Adipocyte (in vitro differentiated cells): ENCODE results near the gene ZBTB49.
"Not testable (repeated sequence)": the region's sequence is repeated elsewhere in the genome, so short reads cannot be mapped to it uniquely, and the experiment has no call there.

Experiments
- DNase-seq: peaks from one replicate; pipeline ENCODE4 v3.0.0-alpha.2; 2015; ENCODE audit warnings: low read depth
- H3K27me3 ChIP-seq: replicated peaks from 2 replicates; pipeline ENCODE4 v1.7.0; 2013; ENCODE audit warnings: mild to moderate bottlenecking, low read length, moderate library complexity; ENCODE audit not compliant: control insufficient read depth, insufficient read depth
- H3K36me3 ChIP-seq: 2 replicates; pipeline ENCODE4 v1.7.0; 2013; ENCODE audit warnings: low read length, mild to moderate bottlenecking, moderate library complexity; ENCODE audit not compliant: control insufficient read depth, insufficient read depth, severe bottlenecking
- H3K4me1 ChIP-seq: 2 replicates; pipeline ENCODE4 v1.7.0; 2013; ENCODE audit warnings: mild to moderate bottlenecking, low read length, moderate library complexity; ENCODE audit not compliant: control insufficient read depth, insufficient read depth
- H3K4me3 ChIP-seq: 2 replicates; pipeline ENCODE4 v1.7.0; 2013; ENCODE audit warnings: mild to moderate bottlenecking, low read length, moderate library complexity
- H3K9ac ChIP-seq: 2 replicates; pipeline ENCODE4 v1.7.0; 2013; ENCODE audit warnings: mild to moderate bottlenecking, low read length, moderate library complexity
- H3K9me3 ChIP-seq: 2 replicates; pipeline ENCODE4 v1.7.0; 2013; ENCODE audit warnings: mild to moderate bottlenecking, low read length, moderate library complexity; ENCODE audit not compliant: control insufficient read depth

Gene ZBTB49

GRCh38 chr4:4257705-4258104 lies 32.3 kb upstream of the ZBTB49 start:
- peaks cover 37% of the 10 kb centered on the region for H3K27me3 ChIP-seq
- not testable (repeated sequence) for DNase-seq, H3K9ac ChIP-seq, H3K9me3 ChIP-seq, H3K36me3 ChIP-seq, H3K4me1 ChIP-seq, H3K4me3 ChIP-seq

DNA sequence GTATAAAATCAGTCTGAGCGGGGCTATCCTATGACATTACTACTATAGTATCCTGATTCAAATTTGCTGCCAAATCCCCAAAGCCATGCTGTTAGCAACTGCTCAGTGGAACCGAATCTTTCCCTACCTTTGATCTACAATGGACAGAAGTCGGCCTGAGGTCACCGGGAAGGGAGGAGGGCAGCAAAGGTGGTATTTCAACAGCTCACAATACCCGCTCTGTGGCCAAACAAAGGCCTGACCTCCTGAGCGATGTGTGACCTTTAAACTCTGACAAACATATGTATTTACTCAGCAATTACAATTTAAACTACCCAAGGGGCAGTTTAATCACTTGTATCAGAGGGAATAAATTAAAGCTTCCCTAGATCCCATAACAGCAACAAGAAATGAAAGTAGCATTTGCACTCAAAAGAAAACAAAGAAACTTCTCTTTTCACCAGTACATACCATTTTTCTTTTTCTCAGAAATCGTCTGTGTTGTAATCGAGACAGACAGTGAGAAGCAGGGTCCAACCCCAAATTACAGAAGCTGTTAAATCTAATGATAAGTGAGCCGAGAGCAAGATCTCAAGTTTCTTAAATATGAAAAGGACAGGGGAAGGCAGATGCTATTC lies 30.5 kb upstream of the ZBTB49 start:
- H3K27me3 ChIP-seq, result peaks cover 30% of the 10 kb centered on the region
- peak overlapping the region; percentile 33 for H3K4me3 ChIP-seq
- DNase-seq, result peak; percentile 17
- peaks cover 7% of the 10 kb centered on the region for H3K4me1 ChIP-seq
- H3K9ac ChIP-seq, result peak overlapping the region; percentile 24
- no peaks in the 10 kb centered on the region for H3K36me3 ChIP-seq
- no peaks in the 10 kb centered on the region for H3K9me3 ChIP-seq

DNA sequence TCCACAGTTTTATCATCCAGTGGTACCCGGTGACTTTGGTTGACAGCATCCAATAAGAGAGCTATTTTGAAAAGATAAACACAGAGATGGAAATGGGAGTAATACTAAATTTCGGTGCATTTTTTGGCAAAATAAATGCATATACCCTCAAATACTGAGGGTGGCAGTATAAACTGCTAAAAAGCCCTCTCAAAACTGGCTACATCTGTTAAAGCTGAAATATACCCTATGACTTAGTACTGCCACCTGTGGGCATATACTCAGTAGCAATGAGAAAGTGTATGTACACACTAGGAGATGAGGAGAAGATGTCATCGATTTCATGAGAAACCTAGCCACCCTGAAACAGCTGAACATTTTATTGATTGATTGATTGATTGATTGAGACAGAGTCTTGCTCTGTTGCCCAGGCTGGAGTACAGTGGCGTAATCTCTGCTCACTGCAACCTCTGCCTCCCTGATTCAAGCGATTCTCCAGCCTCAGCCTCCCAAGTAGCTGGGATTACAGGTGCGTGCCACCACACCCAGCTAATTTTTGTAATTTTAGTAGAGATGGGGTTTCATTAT lies 29.8 kb upstream of the ZBTB49 start:
- Histone ChIP-seq H3K27me3 (peaks cover 24% of the 10 kb centered on the region), H3K4me3 (peak overlapping the region; percentile 33), H3K36me3 (no peaks in the 10 kb centered on the region), H3K9ac (peak overlapping the region; percentile 24), H3K9me3 (no peaks in the 10 kb centered on the region), H3K4me1 (peaks cover 7% of the 10 kb centered on the region)
- peak; percentile 72 for DNase-seq

DNA sequence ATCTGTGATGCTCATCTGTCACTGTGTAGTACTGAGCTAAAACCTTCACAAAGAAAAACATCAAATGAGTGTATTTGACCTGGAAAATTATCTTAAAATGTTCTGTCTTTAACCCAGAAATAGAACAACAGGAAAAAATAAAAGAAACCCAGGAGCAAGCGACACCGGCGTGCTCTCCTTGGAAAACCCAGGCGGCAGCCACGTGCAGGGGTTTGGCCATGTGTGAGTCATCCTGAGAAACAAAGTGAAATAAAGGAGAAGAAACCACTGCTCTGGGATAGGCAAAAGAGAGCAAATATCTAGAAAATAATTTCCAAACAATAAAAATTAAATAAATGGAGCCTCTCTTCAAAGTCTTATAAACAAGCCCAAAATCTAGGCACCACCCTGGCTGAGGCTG lies 22.1 kb upstream of the ZBTB49 start:
- Histone ChIP-seq H3K27me3 (no peaks in the 10 kb centered on the region), H3K9ac (no peak overlapping the region), H3K36me3 (peaks cover 54% of the 10 kb centered on the region), H3K9me3 (no peaks in the 10 kb centered on the region), H3K4me1 (no peaks in the 10 kb centered on the region), H3K4me3 (no peak overlapping the region)
- no peak for DNase-seq

- Histone ChIP-seq H3K9ac (no peak overlapping the region), H3K4me1 (no peaks in the 10 kb centered on the region), H3K27me3 (no peaks in the 10 kb centered on the region), H3K4me3 (no peak overlapping the region), H3K36me3 (peaks cover 62% of the 10 kb centered on the region), H3K9me3 (no peaks in the 10 kb centered on the region)
- no peak for DNase-seq
Observed at GRCh38 chr4:4268776-4269175, 21.3 kb upstream of the ZBTB49 start.

- no peak overlapping the region for H3K4me3 ChIP-seq
- H3K27me3 ChIP-seq, result no peaks in the 10 kb centered on the region
- DNase-seq, result no peak
- H3K9ac ChIP-seq, result no peak overlapping the region
- peaks cover 67% of the 10 kb centered on the region for H3K36me3 ChIP-seq
- no peaks in the 10 kb centered on the region for H3K4me1 ChIP-seq
- no peaks in the 10 kb centered on the region for H3K9me3 ChIP-seq
Observed at GRCh38 chr4:4269331-4269731, 20.7 kb upstream of the ZBTB49 start.

DNA sequence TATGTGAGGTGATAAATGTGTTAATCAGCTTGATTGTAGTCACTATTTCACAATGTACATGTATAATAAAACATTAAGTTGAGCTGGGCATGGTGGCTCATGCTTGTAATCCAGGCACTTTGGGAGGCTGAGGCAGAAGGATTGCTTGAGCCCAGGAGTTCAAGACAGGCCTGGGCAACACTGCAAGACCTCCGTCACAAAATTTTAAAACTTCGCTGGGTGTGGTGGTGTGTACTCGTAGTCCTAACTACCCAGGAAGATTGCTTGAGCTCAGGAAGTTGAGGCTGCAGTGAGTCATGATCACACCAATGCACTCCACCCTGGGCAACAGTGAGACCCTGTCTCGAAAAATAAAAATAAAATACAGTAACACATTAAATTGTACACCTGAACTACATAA lies 20.2 kb upstream of the ZBTB49 start:
- no peak for DNase-seq
- peaks cover 72% of the 10 kb centered on the region for H3K36me3 ChIP-seq
- no peaks in the 10 kb centered on the region for H3K27me3 ChIP-seq
- no peaks in the 10 kb centered on the region for H3K9me3 ChIP-seq
- no peaks in the 10 kb centered on the region for H3K4me1 ChIP-seq
- H3K9ac ChIP-seq, result no peak overlapping the region
- no peak overlapping the region for H3K4me3 ChIP-seq

DNA sequence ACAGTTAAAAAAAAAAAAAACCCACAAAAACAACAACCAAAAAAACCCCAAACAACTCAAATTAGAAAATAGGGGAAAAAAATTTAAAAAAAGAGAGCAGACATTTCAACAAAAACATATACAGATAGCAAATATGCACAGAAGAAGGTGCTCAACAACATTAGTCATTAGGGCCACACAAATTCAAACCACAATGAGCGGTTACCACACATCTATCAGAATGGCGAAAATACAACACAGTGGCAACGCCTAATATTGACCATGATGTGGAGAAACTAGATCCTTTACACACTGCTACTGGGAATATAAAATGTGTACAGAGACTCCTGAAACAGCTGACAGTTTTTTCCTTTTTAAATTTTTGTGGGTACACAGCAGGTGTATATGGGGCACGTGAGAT lies 19.5 kb upstream of the ZBTB49 start:
- Histone ChIP-seq H3K4me3 (no peak overlapping the region), H3K36me3 (peaks cover 79% of the 10 kb centered on the region)
- DNase-seq, result no peak

DNA sequence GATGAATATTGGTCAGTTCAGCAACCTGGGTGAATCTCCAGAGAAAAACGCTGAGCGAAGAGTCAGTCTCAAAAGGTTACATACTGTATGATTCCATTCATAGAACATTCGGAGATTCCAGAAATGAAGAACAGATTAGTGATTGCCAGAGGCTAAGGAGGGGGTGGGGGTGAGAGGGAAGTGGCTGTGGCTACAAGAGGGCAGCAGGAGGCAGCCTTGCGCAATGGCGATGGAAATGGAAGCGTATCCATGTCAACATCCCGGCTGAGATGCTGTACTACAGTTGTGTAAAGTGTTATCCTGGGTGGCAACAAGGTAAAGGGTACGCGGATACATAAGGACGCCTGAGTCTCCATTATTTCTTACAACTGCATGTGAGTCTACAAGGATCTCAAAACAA lies 18.1 kb upstream of the ZBTB49 start:
- H3K9ac ChIP-seq, result no peak overlapping the region
- DNase-seq, result no peak
- no peaks in the 10 kb centered on the region for H3K27me3 ChIP-seq
- no peak overlapping the region for H3K4me3 ChIP-seq
- H3K4me1 ChIP-seq, result no peaks in the 10 kb centered on the region
- peaks cover 79% of the 10 kb centered on the region for H3K36me3 ChIP-seq
- no peaks in the 10 kb centered on the region for H3K9me3 ChIP-seq

More for the DNA sequence above, 19.5 kb upstream of the ZBTB49 start:
- no peaks in the 10 kb centered on the region for H3K27me3 ChIP-seq
- H3K9ac ChIP-seq, result no peak overlapping the region
- no peaks in the 10 kb centered on the region for H3K4me1 ChIP-seq
- no peaks in the 10 kb centered on the region for H3K9me3 ChIP-seq

- H3K4me1 ChIP-seq, result no peaks in the 10 kb centered on the region
- no peak overlapping the region for H3K4me3 ChIP-seq
- no peak for DNase-seq
- H3K36me3 ChIP-seq, result peaks cover 80% of the 10 kb centered on the region
- H3K27me3 ChIP-seq, result no peaks in the 10 kb centered on the region
- no peak overlapping the region for H3K9ac ChIP-seq
- no peaks in the 10 kb centered on the region for H3K9me3 ChIP-seq
Observed at GRCh38 chr4:4274226-4274625, 15.8 kb upstream of the ZBTB49 start.

GRCh38 chr4:4277531-4277930 lies 12.5 kb upstream of the ZBTB49 start:
- H3K4me3 ChIP-seq, result no peak overlapping the region
- no peak overlapping the region for H3K9ac ChIP-seq
- peaks cover 89% of the 10 kb centered on the region for H3K36me3 ChIP-seq
- no peaks in the 10 kb centered on the region for H3K27me3 ChIP-seq
- no peak for DNase-seq
- no peaks in the 10 kb centered on the region for H3K9me3 ChIP-seq
- H3K4me1 ChIP-seq, result no peaks in the 10 kb centered on the region

DNA sequence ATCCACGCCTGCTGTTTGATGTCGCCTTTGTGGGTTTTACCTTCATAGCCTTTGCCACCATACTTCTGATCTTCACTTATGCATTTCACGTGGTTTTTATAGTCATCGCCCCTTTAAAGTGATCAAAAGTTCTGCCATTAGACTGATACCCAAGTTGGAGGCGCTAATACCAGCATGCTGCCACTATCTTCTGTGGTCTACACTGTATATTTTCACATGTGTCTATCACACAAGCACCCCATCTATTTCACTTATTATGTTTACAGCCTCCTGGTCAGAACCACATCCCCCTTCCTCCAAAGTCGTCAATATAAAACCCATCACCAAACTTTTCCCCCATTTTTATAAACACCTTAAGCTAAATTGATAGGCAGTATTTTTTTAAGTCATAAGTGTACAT lies 8.3 kb upstream of the ZBTB49 start:
- no peaks in the 10 kb centered on the region for H3K9me3 ChIP-seq
- H3K4me3 ChIP-seq, result no peak overlapping the region
- H3K36me3 ChIP-seq, result peaks cover 89% of the 10 kb centered on the region
- H3K27me3 ChIP-seq, result no peaks in the 10 kb centered on the region
- DNase-seq, result no peak
- no peak overlapping the region for H3K9ac ChIP-seq
- peaks cover 3% of the 10 kb centered on the region for H3K4me1 ChIP-seq
